DOHH2 (cell line): ENCODE data around the gene SETD3.

Experiments
- H3F3A ChIP-seq: fragments of 200-600 bp; sonication (generic), shearing (Covaris generic); 2 replicates; pipeline ENCODE4 v1.6.0; 2016; ENCODE audit warnings: antibody characterized with exemption, mild to moderate bottlenecking; ENCODE audit not compliant: control insufficient read depth, insufficient read depth
- H3K27ac ChIP-seq: fragments of 200-600 bp; sonication (generic); 2 replicates; pipeline ENCODE4 v1.5.1; 2014; ENCODE audit warnings: low read depth, mild to moderate bottlenecking, low read length, moderate library complexity
- H3K27me3 ChIP-seq: fragments of 200-600 bp; sonication (generic); 2 replicates; pipeline ENCODE4 v1.6.1; 2014; ENCODE audit warnings: mild to moderate bottlenecking, low read length, mixed read lengths; ENCODE audit not compliant: control insufficient read depth
- H3K36me3 ChIP-seq: fragments of 200-600 bp; sonication (generic); 2 replicates; pipeline ENCODE4 v1.6.1; 2014; ENCODE audit warnings: mild to moderate bottlenecking, low read length, moderate library complexity, mixed read lengths; ENCODE audit not compliant: control insufficient read depth
- H3K4me1 ChIP-seq: fragments of 200-600 bp; sonication (generic); 2 replicates; pipeline ENCODE4 v1.6.1; 2014; ENCODE audit warnings: mild to moderate bottlenecking, low read length, mixed read lengths; ENCODE audit not compliant: control insufficient read depth
- H3K4me2 ChIP-seq: fragments of 200-600 bp; sonication (generic); 2 replicates; pipeline ENCODE4 v1.6.0; 2014; ENCODE audit warnings: mild to moderate bottlenecking, low read length, moderate library complexity
- H3K4me3 ChIP-seq: fragments of 200-600 bp; sonication (generic); 2 replicates; pipeline ENCODE4 v1.5.1; 2014; ENCODE audit warnings: mild to moderate bottlenecking, low read length, mixed read lengths
- H3K79me2 ChIP-seq: fragments of 200-600 bp; sonication (generic); 2 replicates; pipeline ENCODE4 v1.6.1; 2014; ENCODE audit warnings: mild to moderate bottlenecking, low read length, mixed read lengths; ENCODE audit not compliant: control insufficient read depth
- H3K9me2 ChIP-seq: fragments of 200-600 bp; sonication (generic); replicated peaks from 2 replicates; pipeline ENCODE4 v1.6.1; 2014; ENCODE audit warnings: mild to moderate bottlenecking, low read length, mixed read lengths; ENCODE audit not compliant: control insufficient read depth
- H3K9me3 ChIP-seq: fragments of 200-600 bp; sonication (generic); 2 replicates; pipeline ENCODE4 v1.6.1; 2014; ENCODE audit warnings: antibody characterized with exemption, low read length, mixed read lengths; ENCODE audit not compliant: control insufficient read depth, insufficient read depth
- H4K20me1 ChIP-seq: fragments of 200-600 bp; sonication (generic); 2 replicates; pipeline ENCODE4 v1.6.0; 2014; ENCODE audit warnings: low read depth, mild to moderate bottlenecking, antibody characterized with exemption, low read length, moderate library complexity; ENCODE audit not compliant: control insufficient read depth, insufficient read depth
- EZH2phosphoT487 ChIP-seq: fragments of 200-600 bp; sonication (generic); IDR thresholded peaks from 2 replicates; pipeline ENCODE4 v1.6.1; 2017; ENCODE audit warnings: borderline replicate concordance, mild to moderate bottlenecking, antibody characterized with exemption, low read length, moderate library complexity, mixed read lengths
- TF ChIP-seq, protein P1 (sequence below): fragments of 200-600 bp; sonication (generic); IDR thresholded peaks from one replicate; pipeline ENCODE4 v1.5.1; 2014; ENCODE audit warnings: antibody characterized with exemption, mild to moderate bottlenecking, low read depth, low read length; ENCODE audit not compliant: poor library complexity, severe bottlenecking

SETD3 gene

DNA sequence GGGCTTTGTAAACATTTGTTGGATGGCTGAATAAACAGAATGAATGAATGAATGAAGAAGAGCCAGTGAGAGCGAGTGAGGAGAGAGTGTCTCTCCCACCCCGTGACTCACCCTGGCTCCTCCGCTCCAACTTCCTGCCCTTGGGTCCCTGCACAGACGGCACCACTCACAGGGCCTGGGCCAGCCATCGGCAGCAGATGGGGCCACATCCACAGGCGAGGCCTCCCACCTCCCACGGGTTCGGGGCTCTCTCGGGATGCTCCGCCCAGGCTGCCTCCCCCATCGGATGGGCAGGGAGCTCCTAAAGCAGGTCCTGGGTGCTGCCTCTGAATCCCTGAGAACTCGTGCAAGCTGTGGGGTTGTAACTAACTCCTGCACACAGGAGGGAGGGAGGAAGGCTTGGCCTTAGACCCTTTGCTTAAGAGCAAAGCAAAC lies 41.8 kb upstream of the SETD3 start:
- Histone ChIP-seq H3K9me2 (no peaks in the 10 kb centered on the region), H3K79me2 (no peaks in the 10 kb centered on the region), H3K9me3 (no peaks in the 10 kb centered on the region), H3F3A (no peaks in the 10 kb centered on the region), H3K36me3 (no peaks in the 10 kb centered on the region), H4K20me1 (no peaks in the 10 kb centered on the region), H3K4me1 (no peaks in the 10 kb centered on the region), H3K4me3 (no peak overlapping the region), H3K27ac (no peak overlapping the region), H3K4me2 (no peak overlapping the region), H3K27me3 (no peaks in the 10 kb centered on the region)
- TF ChIP-seq, protein P1, sequence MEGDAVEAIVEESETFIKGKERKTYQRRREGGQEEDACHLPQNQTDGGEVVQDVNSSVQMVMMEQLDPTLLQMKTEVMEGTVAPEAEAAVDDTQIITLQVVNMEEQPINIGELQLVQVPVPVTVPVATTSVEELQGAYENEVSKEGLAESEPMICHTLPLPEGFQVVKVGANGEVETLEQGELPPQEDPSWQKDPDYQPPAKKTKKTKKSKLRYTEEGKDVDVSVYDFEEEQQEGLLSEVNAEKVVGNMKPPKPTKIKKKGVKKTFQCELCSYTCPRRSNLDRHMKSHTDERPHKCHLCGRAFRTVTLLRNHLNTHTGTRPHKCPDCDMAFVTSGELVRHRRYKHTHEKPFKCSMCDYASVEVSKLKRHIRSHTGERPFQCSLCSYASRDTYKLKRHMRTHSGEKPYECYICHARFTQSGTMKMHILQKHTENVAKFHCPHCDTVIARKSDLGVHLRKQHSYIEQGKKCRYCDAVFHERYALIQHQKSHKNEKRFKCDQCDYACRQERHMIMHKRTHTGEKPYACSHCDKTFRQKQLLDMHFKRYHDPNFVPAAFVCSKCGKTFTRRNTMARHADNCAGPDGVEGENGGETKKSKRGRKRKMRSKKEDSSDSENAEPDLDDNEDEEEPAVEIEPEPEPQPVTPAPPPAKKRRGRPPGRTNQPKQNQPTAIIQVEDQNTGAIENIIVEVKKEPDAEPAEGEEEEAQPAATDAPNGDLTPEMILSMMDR, result no peak
- TF ChIP-seq EZH2phosphoT487, result no peak

DNA sequence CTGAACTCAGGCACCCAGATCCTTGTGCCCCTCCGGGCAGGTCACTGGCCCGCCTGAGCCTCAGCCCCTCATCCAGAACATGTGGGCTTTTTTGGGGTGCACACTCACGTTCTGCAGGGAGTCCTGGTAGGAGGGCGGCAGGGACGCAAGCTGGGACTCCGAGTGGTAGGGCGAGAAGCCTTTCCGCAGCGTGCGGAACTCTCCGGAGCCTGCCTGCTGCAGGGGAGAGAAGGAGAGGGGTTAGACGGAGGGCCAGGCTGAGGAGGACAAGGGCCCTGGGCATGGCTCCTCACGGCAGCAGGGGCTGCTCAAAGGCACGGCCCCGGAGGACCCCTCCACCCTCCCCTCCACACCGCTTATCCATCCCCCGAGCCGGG lies 41.4 kb upstream of the SETD3 start:
- H3K27ac ChIP-seq, result no peak overlapping the region
- no peaks in the 10 kb centered on the region for H4K20me1 ChIP-seq
- no peaks in the 10 kb centered on the region for H3K79me2 ChIP-seq
- H3K27me3 ChIP-seq, result no peaks in the 10 kb centered on the region
- no peaks in the 10 kb centered on the region for H3K9me2 ChIP-seq
- H3K4me1 ChIP-seq, result no peaks in the 10 kb centered on the region
- no peaks in the 10 kb centered on the region for H3K36me3 ChIP-seq
- H3K4me2 ChIP-seq, result no peak overlapping the region
- H3K4me3 ChIP-seq, result no peak overlapping the region
- TF ChIP-seq, protein P1, result no peak
- TF ChIP-seq EZH2phosphoT487, result no peak
- H3F3A ChIP-seq, result no peaks in the 10 kb centered on the region
- no peaks in the 10 kb centered on the region for H3K9me3 ChIP-seq

DNA sequence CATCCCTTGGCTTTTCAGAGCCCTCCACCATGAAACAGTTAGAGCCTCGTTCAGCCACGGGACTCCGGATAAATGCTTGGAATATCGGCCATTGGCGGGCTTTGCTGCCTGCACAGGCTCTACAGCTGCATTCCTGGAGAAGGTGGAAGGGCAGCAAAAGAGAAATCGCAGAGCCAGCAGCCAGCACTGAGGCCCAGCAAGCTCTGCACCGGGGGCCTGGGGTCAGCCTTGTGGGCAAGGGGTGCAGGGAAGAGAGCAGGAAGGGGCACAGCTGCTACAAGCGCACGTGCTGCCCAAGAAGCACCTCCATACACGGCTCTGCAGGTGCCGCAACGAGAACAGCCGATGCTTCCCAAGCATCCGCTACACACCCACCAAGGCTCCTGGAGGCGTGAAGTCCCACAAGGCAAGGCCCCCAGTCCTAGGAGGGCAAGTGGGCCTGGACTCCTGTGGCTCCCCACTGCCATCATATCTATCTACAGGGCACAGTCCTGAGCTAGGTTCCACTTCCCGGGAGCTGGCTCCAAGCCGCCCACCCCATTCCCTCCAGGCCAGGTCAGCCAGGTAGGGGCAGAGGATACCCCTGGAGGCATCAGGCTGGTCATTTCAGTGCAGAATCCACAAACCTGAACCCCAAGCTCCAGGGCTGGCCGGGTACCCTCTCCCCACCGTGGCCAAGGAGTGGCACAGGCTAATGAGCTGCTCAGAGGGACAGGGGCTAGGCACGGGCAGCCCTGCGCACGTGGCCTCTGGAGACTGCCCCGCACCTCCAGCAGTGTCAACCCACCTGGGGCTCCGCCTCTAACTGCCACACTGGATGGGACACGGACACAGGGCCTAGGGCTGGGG lies 40.7 kb upstream of the SETD3 start:
- Histone ChIP-seq H3K4me1 (no peaks in the 10 kb centered on the region), H3K27me3 (no peaks in the 10 kb centered on the region), H4K20me1 (no peaks in the 10 kb centered on the region), H3K4me3 (no peak overlapping the region), H3K36me3 (no peaks in the 10 kb centered on the region), H3K9me3 (no peaks in the 10 kb centered on the region), H3K79me2 (no peaks in the 10 kb centered on the region), H3F3A (no peaks in the 10 kb centered on the region), H3K9me2 (no peaks in the 10 kb centered on the region), H3K27ac (no peak overlapping the region), H3K4me2 (no peak overlapping the region)
- no peak for TF ChIP-seq EZH2phosphoT487
- TF ChIP-seq, protein P1, result no peak
